ENCODE measurements around the gene SERP1. TPM values are rescaled to one million over a fixed set of nuclear protein-coding genes. Genes with fewer than 3 reads are reported as not detected.

Gene SERP1
- total and polyA plus RNA-seq, 2 donors, result 77.8 to 94.1 TPM

DNA sequence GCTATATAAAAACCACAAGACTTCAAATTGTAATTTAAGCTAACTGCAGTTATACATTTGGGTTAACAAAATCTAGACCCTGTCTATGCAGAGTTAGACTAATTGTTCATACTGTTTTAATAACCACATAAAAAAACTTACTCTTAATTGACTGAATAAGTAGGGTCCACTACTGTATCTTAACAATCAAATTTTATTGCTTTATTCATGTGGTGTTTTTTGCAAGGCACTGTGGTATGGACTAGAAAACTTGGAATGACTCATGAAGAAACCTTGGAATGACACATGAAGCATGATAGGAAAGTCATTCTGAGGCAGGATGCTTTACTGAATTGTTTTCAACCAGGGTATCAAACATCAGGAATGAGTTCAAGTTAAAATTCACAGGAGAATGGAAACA lies 2.3 kb downstream of the SERP1 start:
- H3K27ac ChIP-seq (ENCODE audit: low read depth in 1 of 2, low read length in 1 of 2), result no peak overlapping the region
- H3K36me3 ChIP-seq (ENCODE audit: control insufficient read depth in 2 of 2, insufficient read depth in 2 of 2, low read length in 1 of 2), result peaks cover 0 to 15% of the 10 kb centered on the region in 2 donors
- H3K4me3 ChIP-seq (ENCODE audit: low read length in 2 of 2), result no peak overlapping the region
- H3K4me1 ChIP-seq (ENCODE audit: control insufficient read depth in 2 of 2, insufficient read depth in 2 of 2, low read length in 2 of 2), result peaks cover 2 to 8% of the 10 kb centered on the region in 2 donors
- no peak for DNase-seq (ENCODE audit: low read depth in 6 of 9, low spot score in 9 of 9)
- H3K27me3 ChIP-seq (ENCODE audit: control insufficient read depth in 2 of 2, insufficient read depth in 1 of 2, low read length in 1 of 2), result no peaks in the 10 kb centered on the region
- H3K9me3 ChIP-seq (ENCODE audit: control insufficient read depth in 2 of 2, insufficient read depth in 1 of 2, low read length in 1 of 2), result no peaks in the 10 kb centered on the region

DNA sequence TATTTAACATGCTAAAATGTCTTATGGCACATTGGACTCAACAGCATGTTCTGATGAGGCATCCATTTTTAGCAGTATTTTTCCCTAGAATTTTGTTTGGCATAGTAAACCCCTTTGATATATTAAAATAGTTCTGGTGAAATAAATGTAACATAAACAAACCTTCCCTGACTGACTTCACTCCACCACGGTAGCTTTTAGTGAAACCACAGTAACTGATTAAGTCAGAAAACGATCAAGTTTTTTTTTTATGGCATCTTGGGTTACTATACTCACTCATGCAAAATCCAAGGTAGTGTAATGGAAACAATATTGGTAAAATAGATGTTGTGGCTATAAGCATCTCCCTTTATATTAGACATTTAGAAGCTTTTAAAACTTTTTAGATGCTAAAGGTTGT lies 2.8 kb downstream of the SERP1 start:
- WGBS, result 77% methylated on average over 2 of the region's 2 CpGs
- Histone ChIP-seq H3K27me3 (ENCODE audit: control insufficient read depth in 2 of 2, insufficient read depth in 1 of 2, low read length in 1 of 2) (no peaks in the 10 kb centered on the region), H3K4me1 (ENCODE audit: control insufficient read depth in 2 of 2, insufficient read depth in 2 of 2, low read length in 2 of 2) (peaks cover 2 to 8% of the 10 kb centered on the region in 2 donors)

DNA sequence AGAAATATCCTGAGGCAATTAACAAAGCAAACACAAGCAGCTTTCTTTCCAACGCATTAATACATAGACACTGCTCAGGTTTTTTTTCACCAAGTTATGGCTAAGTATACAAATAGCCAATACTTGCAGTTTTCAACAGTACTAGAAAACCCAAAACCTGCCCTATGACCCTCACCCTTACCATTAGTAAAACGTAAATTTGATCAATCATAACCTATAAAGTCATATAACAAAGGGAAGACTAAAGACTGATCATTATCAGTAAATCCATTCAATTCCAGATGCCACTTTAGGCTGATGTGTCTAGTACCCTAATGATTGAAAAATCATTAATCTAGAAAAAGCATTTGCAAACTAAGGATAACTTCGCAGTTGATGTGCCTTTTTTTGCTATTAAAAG lies 3.2 kb downstream of the SERP1 start:
- peaks cover 2 to 8% of the 10 kb centered on the region in 2 donors for H3K4me1 ChIP-seq (ENCODE audit: control insufficient read depth in 2 of 2, insufficient read depth in 2 of 2, low read length in 2 of 2)
- no peak for DNase-seq (ENCODE audit: low read depth in 6 of 9, low spot score in 9 of 9)
- H3K4me3 ChIP-seq (ENCODE audit: low read length in 2 of 2), result no peak overlapping the region
- H3K27ac ChIP-seq (ENCODE audit: low read depth in 1 of 2, low read length in 1 of 2), result no peak overlapping the region
- H3K36me3 ChIP-seq (ENCODE audit: control insufficient read depth in 2 of 2, insufficient read depth in 2 of 2, low read length in 1 of 2), result peaks cover 0 to 15% of the 10 kb centered on the region in 2 donors
- no peaks in the 10 kb centered on the region for H3K27me3 ChIP-seq (ENCODE audit: control insufficient read depth in 2 of 2, insufficient read depth in 1 of 2, low read length in 1 of 2)
- H3K9me3 ChIP-seq (ENCODE audit: control insufficient read depth in 2 of 2, insufficient read depth in 1 of 2, low read length in 1 of 2), result no peaks in the 10 kb centered on the region
- WGBS, result 98% methylated on average over 3 of the region's 3 CpGs

More for the DNA sequence above, 2.8 kb downstream of the SERP1 start:
- Histone ChIP-seq H3K9me3 (ENCODE audit: control insufficient read depth in 2 of 2, insufficient read depth in 1 of 2, low read length in 1 of 2) (no peaks in the 10 kb centered on the region), H3K4me3 (ENCODE audit: low read length in 2 of 2) (no peak overlapping the region), H3K36me3 (ENCODE audit: control insufficient read depth in 2 of 2, insufficient read depth in 2 of 2, low read length in 1 of 2) (peaks cover 0 to 15% of the 10 kb centered on the region in 2 donors), H3K27ac (ENCODE audit: low read depth in 1 of 2, low read length in 1 of 2) (no peak overlapping the region)
- DNase-seq (ENCODE audit: low read depth in 6 of 9, low spot score in 9 of 9), result no peak

DNA sequence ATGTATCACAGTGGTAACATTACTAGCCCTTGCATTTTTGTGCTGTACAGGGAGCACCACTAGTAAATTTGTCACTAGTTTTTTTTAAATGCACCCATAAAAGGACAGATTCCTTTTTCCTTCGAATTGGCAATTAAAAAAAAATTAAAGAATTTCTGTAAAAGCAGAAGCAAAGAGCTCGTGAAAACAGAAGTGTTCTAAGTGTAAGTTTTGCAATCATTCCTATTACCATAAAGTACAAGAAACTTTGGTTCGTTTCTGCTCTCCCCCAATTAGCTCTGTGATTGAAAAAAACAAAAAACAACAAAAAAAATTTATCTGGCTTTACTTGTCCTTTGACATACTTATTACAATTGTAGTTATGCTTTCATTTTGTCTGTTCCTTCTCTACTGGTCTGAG lies 5.3 kb downstream of the SERP1 start:
- WGBS, result 83% methylated on average over 3 of the region's 3 CpGs
- Histone ChIP-seq H3K36me3 (ENCODE audit: control insufficient read depth in 2 of 2, insufficient read depth in 2 of 2, low read length in 1 of 2) (peaks cover 0 to 15% of the 10 kb centered on the region in 2 donors), H3K9me3 (ENCODE audit: control insufficient read depth in 2 of 2, insufficient read depth in 1 of 2, low read length in 1 of 2) (no peaks in the 10 kb centered on the region), H3K4me3 (ENCODE audit: low read length in 2 of 2) (no peak overlapping the region), H3K27me3 (ENCODE audit: control insufficient read depth in 2 of 2, insufficient read depth in 1 of 2, low read length in 1 of 2) (no peaks in the 10 kb centered on the region), H3K4me1 (ENCODE audit: control insufficient read depth in 2 of 2, insufficient read depth in 2 of 2, low read length in 2 of 2) (no peaks in the 10 kb centered on the region), H3K27ac (ENCODE audit: low read depth in 1 of 2, low read length in 1 of 2) (no peak overlapping the region)
- no peak for DNase-seq (ENCODE audit: low read depth in 6 of 9, low spot score in 9 of 9)

DNA sequence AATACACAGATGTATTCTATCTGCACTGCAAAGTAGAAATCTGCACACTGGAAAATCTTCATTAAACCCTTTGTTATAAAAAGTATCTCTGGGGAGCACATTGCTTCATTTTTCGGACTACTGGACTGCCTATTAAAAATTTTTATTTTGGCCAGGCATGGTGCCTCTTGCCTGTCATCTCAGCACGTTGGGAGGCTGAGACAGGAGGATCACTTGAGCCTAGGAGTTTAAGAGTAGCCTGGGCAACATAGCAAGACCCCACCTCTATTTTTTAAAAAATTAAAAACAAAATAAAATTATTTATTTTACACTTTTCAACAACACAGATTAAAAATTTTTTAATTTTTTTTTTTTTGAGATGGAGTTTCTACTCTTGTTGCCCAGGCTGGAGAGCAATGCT lies 6.0 kb downstream of the SERP1 start:
- H3K4me1 ChIP-seq (ENCODE audit: control insufficient read depth in 2 of 2, insufficient read depth in 2 of 2, low read length in 2 of 2), result no peaks in the 10 kb centered on the region
- no peak for DNase-seq (ENCODE audit: low read depth in 6 of 9, low spot score in 9 of 9)
- H3K27ac ChIP-seq (ENCODE audit: low read depth in 1 of 2, low read length in 1 of 2), result no peak overlapping the region
- H3K9me3 ChIP-seq (ENCODE audit: control insufficient read depth in 2 of 2, insufficient read depth in 1 of 2, low read length in 1 of 2), result no peaks in the 10 kb centered on the region
- H3K4me3 ChIP-seq (ENCODE audit: low read length in 2 of 2), result no peak overlapping the region
- WGBS, result 96% methylated on average over 2 of the region's 2 CpGs
- peaks cover 0 to 15% of the 10 kb centered on the region in 2 donors for H3K36me3 ChIP-seq (ENCODE audit: control insufficient read depth in 2 of 2, insufficient read depth in 2 of 2, low read length in 1 of 2)
- H3K27me3 ChIP-seq (ENCODE audit: control insufficient read depth in 2 of 2, insufficient read depth in 1 of 2, low read length in 1 of 2), result no peaks in the 10 kb centered on the region

DNA sequence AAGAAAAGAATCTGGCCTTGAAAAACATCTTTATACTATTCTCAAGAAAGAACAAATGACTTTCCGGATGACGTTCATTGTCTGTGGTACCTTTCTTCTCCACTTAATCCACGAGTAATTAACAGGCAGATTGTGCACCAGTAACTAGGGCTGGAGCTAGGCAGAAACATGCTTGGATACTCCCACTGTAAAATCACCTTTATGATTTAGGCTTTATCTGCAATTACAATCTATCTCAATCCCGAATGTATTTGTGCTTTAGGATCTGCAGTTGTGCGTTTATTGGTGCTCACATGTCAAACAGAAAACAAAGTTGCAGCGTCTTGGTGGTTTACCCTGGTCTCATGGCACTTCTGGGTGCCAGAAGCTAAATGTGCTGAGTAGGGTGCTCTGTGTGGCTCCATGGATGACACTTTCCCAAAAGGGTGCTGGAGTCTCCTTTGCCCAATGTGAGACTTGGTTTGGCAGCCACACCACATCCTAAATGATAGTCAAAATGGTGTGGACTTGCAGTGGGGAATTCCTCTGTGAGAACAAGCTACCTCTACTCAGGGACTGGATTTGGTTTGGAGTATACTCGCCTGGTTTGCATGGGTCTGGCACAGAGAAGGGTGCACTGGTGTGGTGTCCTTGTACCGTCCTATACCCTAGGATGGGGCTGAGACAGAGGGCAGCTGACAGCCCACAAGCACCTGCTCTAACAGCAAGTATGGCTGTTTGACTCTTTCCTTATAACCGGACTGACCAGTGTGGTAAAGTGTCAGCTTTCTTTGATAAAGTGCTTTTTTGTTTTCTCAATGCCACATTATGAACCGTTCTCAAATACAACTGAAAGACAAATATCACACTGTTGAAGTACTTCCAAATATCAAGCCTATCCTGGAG lies 7.7 kb downstream of the SERP1 start:
- Histone ChIP-seq H3K4me3 (ENCODE audit: low read length in 2 of 2) (no peak overlapping the region), H3K36me3 (ENCODE audit: control insufficient read depth in 2 of 2, insufficient read depth in 2 of 2, low read length in 1 of 2) (peaks cover 0 to 9% of the 10 kb centered on the region in 2 donors), H3K4me1 (ENCODE audit: control insufficient read depth in 2 of 2, insufficient read depth in 2 of 2, low read length in 2 of 2) (no peaks in the 10 kb centered on the region), H3K9me3 (ENCODE audit: control insufficient read depth in 2 of 2, insufficient read depth in 1 of 2, low read length in 1 of 2) (no peaks in the 10 kb centered on the region), H3K27me3 (ENCODE audit: control insufficient read depth in 2 of 2, insufficient read depth in 1 of 2, low read length in 1 of 2) (no peaks in the 10 kb centered on the region), H3K27ac (ENCODE audit: low read depth in 1 of 2, low read length in 1 of 2) (no peak overlapping the region)
- no peak for DNase-seq (ENCODE audit: low read depth in 6 of 9, low spot score in 9 of 9)
- WGBS, result 95% methylated on average over 10 of the region's 10 CpGs

DNA sequence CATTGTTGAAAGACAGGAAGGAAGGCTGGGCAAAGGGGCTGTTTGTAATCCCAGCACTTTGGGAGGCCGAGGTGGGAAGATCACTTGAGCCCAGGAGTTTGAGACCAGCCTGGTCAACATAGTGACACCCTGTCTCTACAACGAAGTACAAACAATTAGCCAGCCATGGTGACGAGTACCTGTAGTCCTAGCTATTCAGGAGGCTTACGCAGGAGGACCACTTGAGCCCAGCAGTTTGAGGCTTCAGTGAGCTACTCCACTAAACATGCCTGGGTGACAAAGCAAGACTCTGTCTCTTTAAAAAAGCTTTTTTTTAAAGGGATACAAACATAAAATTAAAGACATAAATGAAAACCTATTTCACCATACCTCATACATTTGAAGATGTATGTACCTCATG lies 11.1 kb downstream of the SERP1 start:
- no peak for DNase-seq (ENCODE audit: low read depth in 6 of 9, low spot score in 9 of 9)
- Histone ChIP-seq H3K4me1 (ENCODE audit: control insufficient read depth in 2 of 2, insufficient read depth in 2 of 2, low read length in 2 of 2) (no peaks in the 10 kb centered on the region), H3K27me3 (ENCODE audit: control insufficient read depth in 2 of 2, insufficient read depth in 1 of 2, low read length in 1 of 2) (no peaks in the 10 kb centered on the region), H3K36me3 (ENCODE audit: control insufficient read depth in 2 of 2, insufficient read depth in 2 of 2, low read length in 1 of 2) (no peaks in the 10 kb centered on the region), H3K4me3 (ENCODE audit: low read length in 2 of 2) (no peak overlapping the region), H3K27ac (ENCODE audit: low read depth in 1 of 2, low read length in 1 of 2) (no peak overlapping the region), H3K9me3 (ENCODE audit: control insufficient read depth in 2 of 2, insufficient read depth in 1 of 2, low read length in 1 of 2) (no peaks in the 10 kb centered on the region)
- WGBS, result 93% methylated on average over 4 of the region's 4 CpGs

DNA sequence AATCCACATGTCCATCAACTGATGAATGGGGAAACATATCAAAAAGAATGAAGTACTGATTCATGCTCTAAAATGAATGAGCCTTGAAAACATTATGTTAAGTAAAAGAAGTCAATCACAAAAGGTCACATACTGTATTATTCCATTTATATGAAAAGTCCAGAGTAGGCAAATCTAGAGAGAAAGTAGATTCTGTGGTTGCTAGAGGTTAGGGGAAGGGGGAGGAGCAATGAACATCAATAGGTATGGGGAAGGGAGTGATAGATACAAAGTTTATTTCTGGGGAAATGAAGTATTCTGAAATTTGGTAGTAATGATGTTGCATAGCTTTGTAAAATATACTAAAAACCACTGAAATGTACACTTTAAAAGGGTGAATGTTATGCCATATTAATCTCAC lies 14.5 kb downstream of the SERP1 start:
- H3K4me1 ChIP-seq (ENCODE audit: control insufficient read depth in 2 of 2, insufficient read depth in 2 of 2, low read length in 2 of 2), result no peaks in the 10 kb centered on the region
- no peak for DNase-seq (ENCODE audit: low read depth in 6 of 9, low spot score in 9 of 9)

DNA sequence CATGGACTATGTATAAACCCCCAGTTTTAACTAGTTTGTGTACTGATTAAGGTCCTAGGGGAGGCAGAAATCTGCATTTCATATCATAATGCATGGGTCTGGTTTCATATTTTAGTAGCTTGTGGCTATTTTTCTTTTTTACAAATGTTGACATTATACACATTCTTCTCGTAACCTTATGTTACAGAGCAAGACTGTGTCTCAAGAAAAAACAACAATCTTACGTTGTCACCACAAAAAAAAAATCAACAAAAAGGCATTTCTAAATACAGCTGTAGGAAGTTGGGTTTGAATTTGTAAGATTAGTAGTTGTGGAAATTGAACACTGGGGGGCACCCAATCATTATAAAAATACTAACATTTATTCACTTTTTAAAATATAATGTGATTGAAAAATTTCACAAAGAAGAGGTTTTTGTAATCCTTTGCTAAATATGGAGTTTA lies 17.9 kb downstream of the SERP1 start:
- peak in 4 of 9 donors; percentile 9 to 53 (median 26) for DNase-seq (ENCODE audit: low read depth in 6 of 9, low spot score in 9 of 9)
- no peak overlapping the region for H3K4me3 ChIP-seq (ENCODE audit: low read length in 2 of 2)
- WGBS, result 32% methylated on average over 2 of the region's 2 CpGs
- no peaks in the 10 kb centered on the region for H3K9me3 ChIP-seq (ENCODE audit: control insufficient read depth in 2 of 2, insufficient read depth in 1 of 2, low read length in 1 of 2)
- H3K36me3 ChIP-seq (ENCODE audit: control insufficient read depth in 2 of 2, insufficient read depth in 2 of 2, low read length in 1 of 2), result no peaks in the 10 kb centered on the region
- H3K4me1 ChIP-seq (ENCODE audit: control insufficient read depth in 2 of 2, insufficient read depth in 2 of 2, low read length in 2 of 2), result no peaks in the 10 kb centered on the region
- H3K27me3 ChIP-seq (ENCODE audit: control insufficient read depth in 2 of 2, insufficient read depth in 1 of 2, low read length in 1 of 2), result no peaks in the 10 kb centered on the region
- H3K27ac ChIP-seq (ENCODE audit: low read depth in 1 of 2, low read length in 1 of 2), result no peak overlapping the region

More for the DNA sequence above, 14.5 kb downstream of the SERP1 start:
- H3K27me3 ChIP-seq (ENCODE audit: control insufficient read depth in 2 of 2, insufficient read depth in 1 of 2, low read length in 1 of 2), result no peaks in the 10 kb centered on the region
- H3K9me3 ChIP-seq (ENCODE audit: control insufficient read depth in 2 of 2, insufficient read depth in 1 of 2, low read length in 1 of 2), result no peaks in the 10 kb centered on the region
- no peak overlapping the region for H3K27ac ChIP-seq (ENCODE audit: low read depth in 1 of 2, low read length in 1 of 2)
- H3K4me3 ChIP-seq (ENCODE audit: low read length in 2 of 2), result no peak overlapping the region
- H3K36me3 ChIP-seq (ENCODE audit: control insufficient read depth in 2 of 2, insufficient read depth in 2 of 2, low read length in 1 of 2), result no peaks in the 10 kb centered on the region
